ENCODE results near the gene NEIL1.
"Not testable (repeated sequence)": the region's sequence is repeated elsewhere in the genome, so short reads cannot be mapped to it uniquely, and the experiment has no call there.

NEIL1 gene

GRCh38 chr15:75348034-75348561 is 1.3 kb downstream of the NEIL1 start:
- no peak for DNase-seq (ENCODE audit: low read depth, low spot score)
- H3K36me3 ChIP-seq (ENCODE audit: insufficient read depth, insufficient read length, low read length) = peaks cover 7% of the 10 kb centered on the region
- H3K4me3 ChIP-seq (ENCODE audit: insufficient read length, low read depth) = peak overlapping the region; percentile 77
- H3K4me1 ChIP-seq (ENCODE audit: insufficient read depth, insufficient read length) = peaks cover 8% of the 10 kb centered on the region
- H3K27me3 ChIP-seq (ENCODE audit: insufficient read depth, insufficient read length) = peaks cover 39% of the 10 kb centered on the region
- H3K9me3 ChIP-seq (ENCODE audit: insufficient read depth, low read length) = no peaks in the 10 kb centered on the region
- peak overlapping the region; percentile 88 for H3K9ac ChIP-seq (ENCODE audit: insufficient read length, low read depth)
- no peak for TF ChIP-seq ZNF274 (IDR thresholded peaks at IDR 0.05; ENCODE audit: low read depth, low read length)
- no peak for TF ChIP-seq YY1 (IDR thresholded peaks at IDR 0.05; ENCODE audit: insufficient read depth, insufficient read length)
- no peak for TF ChIP-seq SUZ12 (IDR thresholded peaks at IDR 0.05; ENCODE audit: extremely low read depth, insufficient read depth, insufficient read length)

DNA sequence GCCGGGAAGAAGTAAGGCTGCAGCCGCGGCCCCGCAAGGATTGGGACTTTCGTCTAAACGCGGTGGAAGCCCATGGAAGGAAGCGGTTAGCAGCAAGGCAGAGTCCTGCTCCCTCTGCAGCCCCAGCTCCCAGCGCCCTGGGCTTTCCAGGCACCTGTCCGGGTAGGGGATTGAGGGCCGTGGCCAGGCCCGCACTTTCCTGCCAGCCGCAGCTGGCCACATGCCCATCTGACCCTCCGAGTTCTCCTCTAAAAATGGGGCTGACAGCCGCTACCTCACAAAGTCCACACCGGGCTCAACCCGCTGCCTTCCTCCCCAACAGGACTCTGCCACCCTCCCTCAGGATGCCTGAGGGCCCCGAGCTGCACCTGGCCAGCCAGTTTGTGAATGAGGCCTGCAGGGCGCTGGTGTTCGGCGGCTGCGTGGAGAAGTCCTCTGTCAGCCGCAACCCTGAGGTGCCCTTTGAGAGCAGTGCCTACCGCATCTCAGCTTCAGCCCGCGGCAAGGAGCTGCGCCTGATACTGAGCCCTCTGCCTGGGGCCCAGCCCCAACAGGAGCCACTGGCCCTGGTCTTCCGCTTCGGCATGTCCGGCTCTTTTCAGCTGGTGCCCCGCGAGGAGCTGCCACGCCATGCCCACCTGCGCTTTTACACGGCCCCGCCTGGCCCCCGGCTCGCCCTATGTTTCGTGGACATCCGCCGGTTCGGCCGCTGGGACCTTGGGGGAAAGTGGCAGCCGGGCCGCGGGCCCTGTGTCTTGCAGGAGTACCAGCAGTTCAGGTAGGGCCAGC is 1.9 kb downstream of the NEIL1 start:
- H3K9me3 ChIP-seq (ENCODE audit: insufficient read depth, low read length) = no peaks in the 10 kb centered on the region
- H3K36me3 ChIP-seq (ENCODE audit: insufficient read depth, insufficient read length, low read length) = peaks cover 11% of the 10 kb centered on the region
- peaks cover 8% of the 10 kb centered on the region for H3K4me1 ChIP-seq (ENCODE audit: insufficient read depth, insufficient read length)
- DNase-seq (ENCODE audit: low read depth, low spot score) = no peak
- H3K27me3 ChIP-seq (ENCODE audit: insufficient read depth, insufficient read length) = peaks cover 39% of the 10 kb centered on the region
- H3K4me3 ChIP-seq (ENCODE audit: insufficient read length, low read depth) = peak overlapping the region; percentile 77
- TF ChIP-seq YY1 (IDR thresholded peaks at IDR 0.05; ENCODE audit: insufficient read depth, insufficient read length) (no peak), SUZ12 (IDR thresholded peaks at IDR 0.05; ENCODE audit: extremely low read depth, insufficient read depth, insufficient read length) (no peak), ZNF274 (IDR thresholded peaks at IDR 0.05; ENCODE audit: low read depth, low read length) (no peak)
- H3K9ac ChIP-seq (ENCODE audit: insufficient read length, low read depth) = peak overlapping the region; percentile 88

DNA sequence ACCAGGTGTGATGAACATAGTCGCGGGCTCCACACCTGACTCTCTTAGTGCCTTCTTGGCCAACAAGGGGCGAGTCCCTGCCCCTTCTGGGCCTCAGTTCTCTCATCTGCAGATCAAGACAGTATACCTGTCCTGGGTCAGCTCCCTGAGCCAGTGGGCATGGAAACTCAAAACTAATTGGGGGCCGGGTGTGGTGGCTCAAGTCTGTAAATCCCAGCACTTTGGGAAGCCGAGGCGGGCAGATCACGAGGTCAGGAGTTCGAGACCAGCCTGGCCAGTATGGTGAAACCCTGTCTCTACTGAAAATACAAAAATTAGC is 2.5 kb downstream of the NEIL1 start:
- Histone ChIP-seq H3K9ac (ENCODE audit: insufficient read length, low read depth) (peak overlapping the region; percentile 88), H3K36me3 (ENCODE audit: insufficient read depth, insufficient read length, low read length) (peaks cover 17% of the 10 kb centered on the region), H3K27me3 (ENCODE audit: insufficient read depth, insufficient read length) (peaks cover 39% of the 10 kb centered on the region)
- DNase-seq (ENCODE audit: low read depth, low spot score); H3K4me1 ChIP-seq (ENCODE audit: insufficient read depth, insufficient read length); H3K4me3 ChIP-seq (ENCODE audit: insufficient read length, low read depth); H3K9me3 ChIP-seq (ENCODE audit: insufficient read depth, low read length): not testable (repeated sequence)

GRCh38 chr15:75349851-75350588 is 3.2 kb downstream of the NEIL1 start:
- Histone ChIP-seq H3K36me3 (ENCODE audit: insufficient read depth, insufficient read length, low read length) (peaks cover 24% of the 10 kb centered on the region), H3K27me3 (ENCODE audit: insufficient read depth, insufficient read length) (peaks cover 39% of the 10 kb centered on the region), H3K4me1 (ENCODE audit: insufficient read depth, insufficient read length) (peaks cover 11% of the 10 kb centered on the region), H3K9ac (ENCODE audit: insufficient read length, low read depth) (no peak overlapping the region), H3K9me3 (ENCODE audit: insufficient read depth, low read length) (no peaks in the 10 kb centered on the region), H3K4me3 (ENCODE audit: insufficient read length, low read depth) (no peak overlapping the region)
- TF ChIP-seq SUZ12 (IDR thresholded peaks at IDR 0.05; ENCODE audit: extremely low read depth, insufficient read depth, insufficient read length) (no peak), ZNF274 (IDR thresholded peaks at IDR 0.05; ENCODE audit: low read depth, low read length) (no peak), YY1 (IDR thresholded peaks at IDR 0.05; ENCODE audit: insufficient read depth, insufficient read length) (no peak)
- DNase-seq (ENCODE audit: low read depth, low spot score) = no peak

DNA sequence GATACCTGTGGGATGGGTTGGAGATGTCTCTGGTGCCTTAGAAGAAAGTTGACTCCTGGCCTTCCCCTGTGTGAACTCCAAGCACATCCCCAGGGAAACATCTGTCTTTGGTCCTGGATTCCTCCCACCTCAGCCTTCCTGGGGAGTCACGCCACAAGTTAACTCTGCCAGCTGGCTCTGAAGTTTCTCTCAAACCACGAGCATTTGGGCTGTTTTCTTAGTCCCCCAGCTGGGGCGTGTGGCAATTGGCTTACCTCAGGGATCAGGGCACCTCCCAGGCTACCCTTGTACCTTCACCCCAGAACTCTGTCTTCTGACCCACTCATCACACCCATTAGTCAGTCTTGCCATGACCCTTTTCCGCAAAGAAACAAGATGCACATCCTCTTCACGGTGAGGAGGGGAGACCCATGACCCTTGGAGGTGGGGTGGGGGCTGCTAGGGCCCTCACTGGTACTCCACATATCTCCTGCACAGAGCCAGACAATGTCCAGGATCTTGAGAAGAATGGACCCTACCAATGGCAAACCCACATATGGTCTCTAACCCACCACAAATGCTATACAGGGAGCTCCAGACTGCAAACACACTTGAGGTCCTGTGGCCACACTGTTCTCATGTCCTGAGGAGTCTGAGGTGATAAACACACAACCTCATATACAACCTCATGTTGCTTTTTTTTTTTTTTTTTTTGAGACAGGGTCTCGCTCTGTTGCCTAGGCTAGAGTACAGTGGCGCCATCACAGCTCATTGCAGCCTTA is 3.9 kb downstream of the NEIL1 start:
- TF ChIP-seq SUZ12 (IDR thresholded peaks at IDR 0.05; ENCODE audit: extremely low read depth, insufficient read depth, insufficient read length) = no peak
- TF ChIP-seq YY1 (IDR thresholded peaks at IDR 0.05; ENCODE audit: insufficient read depth, insufficient read length) = no peak
- no peak for TF ChIP-seq ZNF274 (IDR thresholded peaks at IDR 0.05; ENCODE audit: low read depth, low read length)
- Histone ChIP-seq H3K27me3 (ENCODE audit: insufficient read depth, insufficient read length) (peaks cover 39% of the 10 kb centered on the region), H3K9me3 (ENCODE audit: insufficient read depth, low read length) (no peaks in the 10 kb centered on the region), H3K4me1 (ENCODE audit: insufficient read depth, insufficient read length) (peaks cover 11% of the 10 kb centered on the region), H3K36me3 (ENCODE audit: insufficient read depth, insufficient read length, low read length) (peaks cover 30% of the 10 kb centered on the region), H3K9ac (ENCODE audit: insufficient read length, low read depth) (no peak overlapping the region), H3K4me3 (ENCODE audit: insufficient read length, low read depth) (no peak overlapping the region)
- DNase-seq (ENCODE audit: low read depth, low spot score) = no peak

- no peak for DNase-seq (ENCODE audit: low read depth, low spot score)
- Histone ChIP-seq H3K9me3 (ENCODE audit: insufficient read depth, low read length) (no peaks in the 10 kb centered on the region), H3K4me1 (ENCODE audit: insufficient read depth, insufficient read length) (peaks cover 11% of the 10 kb centered on the region), H3K9ac (ENCODE audit: insufficient read length, low read depth) (no peak overlapping the region), H3K4me3 (ENCODE audit: insufficient read length, low read depth) (no peak overlapping the region), H3K27me3 (ENCODE audit: insufficient read depth, insufficient read length) (peaks cover 24% of the 10 kb centered on the region), H3K36me3 (ENCODE audit: insufficient read depth, insufficient read length, low read length) (peaks cover 47% of the 10 kb centered on the region)
- no peak for TF ChIP-seq SUZ12 (IDR thresholded peaks at IDR 0.05; ENCODE audit: extremely low read depth, insufficient read depth, insufficient read length)
- no peak for TF ChIP-seq ZNF274 (IDR thresholded peaks at IDR 0.05; ENCODE audit: low read depth, low read length)
- no peak for TF ChIP-seq YY1 (IDR thresholded peaks at IDR 0.05; ENCODE audit: insufficient read depth, insufficient read length)
Measured at GRCh38 chr15:75352186-75353080, 5.6 kb downstream of the NEIL1 start.
